ENCODE results near the gene MRPL11.
A peak's percentile ranks its signal among the peaks of the same experiment; 100 is the strongest.
"Not testable (repeated sequence)": the region's sequence is repeated elsewhere in the genome, so short reads cannot be mapped to it uniquely, and the experiment has no call there.

Gene MRPL11

DNA sequence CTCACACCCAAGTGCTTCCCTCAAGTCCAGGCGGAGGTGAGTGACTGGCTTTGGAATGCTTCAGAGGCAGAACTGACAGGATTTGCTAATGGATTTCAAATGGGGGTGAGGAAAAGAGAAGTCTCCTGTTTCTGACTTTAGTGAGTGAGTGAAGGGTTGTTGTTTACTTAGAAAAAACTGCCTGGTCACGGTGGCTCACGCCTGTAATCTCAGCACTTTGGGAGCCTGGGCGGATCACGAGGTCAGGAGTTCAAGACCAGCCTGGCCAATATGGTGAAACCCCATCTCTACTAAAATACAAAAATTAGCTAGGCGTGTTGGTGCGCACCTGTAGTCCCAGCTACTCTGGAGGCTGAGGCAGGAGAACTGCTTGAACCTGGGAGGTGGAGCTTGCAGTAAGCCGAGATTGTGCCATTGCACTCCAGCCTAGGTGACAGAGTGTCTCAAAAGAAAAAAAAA lies 6.7 kb downstream of the MRPL11 start:
- DNase-seq (ENCODE audit: low read depth in 2 of 2, low spot score in 1 of 2): not testable (repeated sequence)

DNA sequence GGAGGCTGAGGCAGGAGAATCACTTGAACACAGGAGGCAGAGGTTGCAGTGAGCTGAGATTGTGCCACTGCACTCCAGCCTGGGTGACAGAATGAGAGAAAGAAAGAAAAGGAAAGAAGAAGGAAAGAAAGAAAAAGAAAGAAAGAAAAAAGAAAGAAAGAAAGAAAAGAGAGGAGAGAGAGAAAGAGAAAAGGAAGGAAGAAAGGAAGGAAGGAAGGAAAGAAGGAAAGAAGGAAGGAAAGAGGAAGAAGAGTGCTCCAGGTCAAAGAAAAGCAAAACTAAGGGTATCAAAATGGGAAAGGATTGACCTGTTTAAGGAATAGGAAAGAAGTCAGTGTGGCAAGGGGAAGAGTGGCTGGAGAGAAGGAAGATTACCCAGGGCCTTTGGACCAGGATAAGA lies 7.4 kb downstream of the MRPL11 start:
- DNase-seq (ENCODE audit: low read depth in 2 of 2, low spot score in 1 of 2): not testable (repeated sequence)

GRCh38 chr11:66429983-66430602 lies 8.6 kb downstream of the MRPL11 start:
- DNase-seq (ENCODE audit: low read depth in 2 of 2, low spot score in 1 of 2): peak; percentile 48 to 58

GRCh38 chr11:66428933-66429332 lies 9.7 kb downstream of the MRPL11 start:
- no peak for DNase-seq (ENCODE audit: low read depth in 2 of 2, low spot score in 1 of 2)

DNA sequence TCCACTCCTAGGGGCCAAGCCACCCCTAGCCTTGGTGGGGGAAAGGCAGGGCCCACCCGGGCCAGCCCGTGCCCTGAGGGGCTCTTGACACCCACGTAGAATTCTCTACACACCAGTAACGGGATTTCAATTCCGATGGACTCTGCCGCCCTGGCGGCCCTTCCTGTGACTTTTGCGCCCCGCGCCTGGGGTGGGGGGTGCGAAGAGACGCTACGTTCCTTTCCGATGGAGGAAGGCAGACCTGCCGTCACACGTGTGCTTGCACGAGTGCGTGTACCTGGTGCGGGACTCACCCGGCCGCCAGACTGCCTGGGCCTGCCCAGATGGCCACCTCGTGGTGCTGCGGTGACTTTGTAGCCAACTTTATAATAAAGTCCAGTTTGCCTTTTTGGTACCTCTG lies 12.3 kb downstream of the MRPL11 start:
- no peak for DNase-seq (ENCODE audit: low read depth in 2 of 2, low spot score in 1 of 2)

DNA sequence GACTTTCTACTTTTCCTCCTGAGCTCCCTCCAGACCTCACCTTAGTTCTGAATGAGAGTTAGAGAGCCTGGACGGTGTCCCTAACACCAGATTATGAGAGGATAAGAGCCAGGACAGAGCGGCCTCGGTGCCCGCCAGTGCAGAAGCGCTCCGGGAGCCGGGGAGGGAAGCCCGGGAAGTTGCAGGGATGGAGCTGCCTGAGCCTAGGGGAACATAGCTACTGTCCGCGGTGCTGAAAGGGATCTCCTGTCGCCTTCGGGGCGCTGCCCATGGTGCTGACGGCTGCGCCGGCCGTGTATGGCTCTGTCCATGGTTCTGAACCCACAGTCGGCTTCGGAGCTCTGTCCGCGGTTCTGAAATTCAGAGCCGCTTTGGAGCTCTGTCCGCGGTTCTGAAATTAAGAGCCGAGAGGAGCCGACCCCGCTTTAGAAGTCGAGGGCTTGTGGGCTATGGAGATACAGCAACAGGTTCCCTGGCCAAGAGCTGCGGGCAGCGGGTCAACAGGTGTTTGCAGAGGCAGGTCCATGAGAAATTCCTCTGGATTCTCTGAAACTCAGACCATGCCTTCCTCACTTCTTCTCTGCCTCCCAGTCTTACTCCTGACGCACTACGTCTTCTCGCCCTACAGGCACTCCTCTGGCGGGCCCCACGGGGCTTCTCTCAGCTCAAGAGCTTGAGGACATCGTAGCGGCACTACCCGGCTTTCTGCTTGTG lies 17.0 kb downstream of the MRPL11 start:
- peak; percentile 75 to 81 for DNase-seq (ENCODE audit: low read depth in 2 of 2, low spot score in 1 of 2)

DNA sequence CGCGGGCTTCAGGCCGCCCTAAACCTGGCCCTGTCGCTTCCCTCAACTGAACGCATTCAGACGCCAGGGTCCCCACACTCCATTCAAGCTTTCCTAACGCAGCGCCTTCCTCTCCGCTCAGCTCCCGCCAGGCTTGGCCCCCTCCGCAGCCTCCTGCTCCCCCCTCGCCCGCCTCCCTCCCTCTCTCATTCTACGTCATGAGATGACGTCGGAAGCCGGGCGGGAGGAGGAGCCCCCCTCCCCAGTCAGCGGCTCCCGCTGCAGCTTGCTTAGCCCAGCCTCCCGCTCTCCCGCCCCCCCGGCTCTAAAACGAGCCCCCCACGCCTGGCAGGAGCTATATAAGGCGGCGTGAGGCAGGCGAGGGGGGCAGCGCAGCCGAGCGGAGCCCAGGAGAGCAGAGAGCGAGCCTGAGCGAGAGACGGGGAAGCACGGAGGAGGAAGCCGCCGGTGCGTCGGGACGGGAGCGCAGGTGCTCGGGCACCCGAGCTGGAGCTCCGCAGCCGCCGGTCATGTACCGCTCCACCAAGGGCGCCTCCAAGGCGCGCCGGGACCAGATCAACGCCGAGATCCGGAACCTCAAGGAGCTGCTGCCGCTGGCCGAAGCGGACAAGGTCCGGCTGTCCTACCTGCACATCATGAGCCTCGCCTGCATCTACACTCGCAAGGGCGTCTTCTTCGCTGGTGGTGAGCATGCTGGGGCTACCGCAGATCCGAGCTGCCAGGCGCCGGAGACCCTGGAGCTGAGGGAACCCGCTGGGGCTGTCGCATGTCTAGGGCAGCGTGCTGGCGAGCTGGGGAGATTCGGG lies 17.8 kb downstream of the MRPL11 start, which contains the start of gene NPAS4:
NPAS4 (plus strand) TSS at position 365 of the 806 bp plus-strand sequence; CDS start at position 510, 145 bp downstream.
- DNase-seq (ENCODE audit: low read depth in 2 of 2, low spot score in 1 of 2): no peak

DNA sequence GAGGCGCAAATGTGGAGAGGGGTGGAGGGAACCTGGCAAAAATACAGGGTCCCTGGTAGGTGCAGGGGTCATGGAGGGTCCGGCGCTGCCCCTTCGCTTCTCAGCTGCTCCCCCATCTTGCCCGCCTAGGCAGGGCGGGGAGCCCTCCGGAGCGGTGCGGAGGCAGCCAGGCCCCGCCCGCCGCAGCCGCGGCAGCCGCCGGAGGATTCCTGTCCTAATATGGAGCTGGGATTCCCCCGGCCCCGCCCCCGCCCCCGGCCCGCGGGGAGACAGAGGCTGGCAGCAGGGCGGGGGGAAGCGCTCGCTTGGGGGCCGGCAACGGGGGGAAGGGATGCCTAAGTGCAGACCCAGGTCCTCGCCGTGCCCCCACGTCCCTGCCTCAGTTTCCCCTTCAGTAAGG lies 18.8 kb downstream of the MRPL11 start:
- no peak for DNase-seq (ENCODE audit: low read depth in 2 of 2, low spot score in 1 of 2)

GRCh38 chr11:66418986-66419308 lies 19.7 kb downstream of the MRPL11 start:
- DNase-seq (ENCODE audit: low read depth in 2 of 2, low spot score in 1 of 2): no peak

DNA sequence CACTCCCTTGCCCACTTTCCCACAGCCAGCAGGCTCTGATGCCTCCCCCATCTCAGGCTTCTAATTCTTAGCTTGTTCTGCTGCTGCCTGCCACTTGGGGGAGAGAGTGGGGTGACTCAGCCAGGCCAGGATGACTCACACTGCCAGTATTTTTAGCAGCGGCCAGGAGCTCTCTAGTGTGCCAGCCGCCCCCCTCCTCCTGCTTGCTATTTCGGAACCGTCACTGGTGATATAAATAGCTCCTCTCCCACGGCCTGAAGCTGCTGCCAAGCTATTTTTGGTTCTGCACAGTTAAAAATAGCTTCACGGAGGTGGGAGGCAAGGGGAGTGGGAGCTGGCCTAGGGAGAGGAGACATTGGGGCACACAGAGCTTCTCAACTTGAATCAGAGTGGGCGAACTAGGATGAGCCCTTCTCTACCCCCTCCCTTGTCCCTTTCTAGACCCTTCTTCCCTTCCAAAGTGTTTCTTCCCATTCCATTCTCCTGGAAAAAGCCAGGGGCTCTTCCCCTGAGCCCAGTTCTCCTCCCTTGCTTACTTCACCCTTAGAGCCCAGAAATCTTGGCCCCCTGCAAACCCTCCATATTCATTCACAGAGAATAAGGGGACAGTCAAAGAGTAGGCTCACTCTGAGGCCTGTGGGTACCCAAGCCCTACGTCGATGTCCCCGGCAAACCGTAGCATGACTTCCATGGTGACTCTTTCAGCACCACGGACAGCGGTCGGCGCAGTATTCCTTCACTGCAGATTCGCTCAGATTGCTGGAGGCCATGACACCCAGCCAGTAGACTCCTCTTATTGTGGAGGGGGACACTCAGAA lies 20.3 kb downstream of the MRPL11 start:
- peak in 1 of 2 donors; percentile 17 for DNase-seq (ENCODE audit: low read depth in 2 of 2, low spot score in 1 of 2)

GRCh38 chr11:66417000-66417399 lies 21.6 kb downstream of the MRPL11 start:
- DNase-seq (ENCODE audit: low read depth in 2 of 2, low spot score in 1 of 2): no peak

- DNase-seq (ENCODE audit: low read depth in 2 of 2, low spot score in 1 of 2): no peak
These were observed 23.2 kb downstream of the MRPL11 start for GRCh38 chr11:66415423-66415822.

GRCh38 chr11:66414120-66414934 lies 24.3 kb downstream of the MRPL11 start:
- DNase-seq (ENCODE audit: low read depth in 2 of 2, low spot score in 1 of 2): no peak

DNA sequence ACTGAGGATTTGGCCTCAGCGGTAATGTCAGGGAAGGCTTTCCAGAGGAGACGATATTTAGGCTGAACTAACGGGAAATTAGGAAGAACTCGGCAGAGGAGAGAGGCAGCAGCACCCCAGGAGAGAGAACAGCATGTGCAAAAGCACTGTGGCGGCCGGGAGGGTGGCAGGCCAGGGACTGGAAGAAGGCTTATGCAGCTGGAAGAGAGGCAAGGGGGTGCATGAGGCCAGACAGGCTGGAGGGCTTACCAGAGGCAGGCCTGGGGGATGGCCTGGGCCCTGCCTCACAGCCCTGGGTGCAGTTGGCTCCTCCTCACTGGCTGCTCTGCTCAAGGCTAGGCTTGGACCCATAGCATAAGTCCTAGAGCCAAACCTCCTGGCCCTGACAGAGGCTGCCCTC lies 25.5 kb downstream of the MRPL11 start:
- no peak for DNase-seq (ENCODE audit: low read depth in 2 of 2, low spot score in 1 of 2)

DNA sequence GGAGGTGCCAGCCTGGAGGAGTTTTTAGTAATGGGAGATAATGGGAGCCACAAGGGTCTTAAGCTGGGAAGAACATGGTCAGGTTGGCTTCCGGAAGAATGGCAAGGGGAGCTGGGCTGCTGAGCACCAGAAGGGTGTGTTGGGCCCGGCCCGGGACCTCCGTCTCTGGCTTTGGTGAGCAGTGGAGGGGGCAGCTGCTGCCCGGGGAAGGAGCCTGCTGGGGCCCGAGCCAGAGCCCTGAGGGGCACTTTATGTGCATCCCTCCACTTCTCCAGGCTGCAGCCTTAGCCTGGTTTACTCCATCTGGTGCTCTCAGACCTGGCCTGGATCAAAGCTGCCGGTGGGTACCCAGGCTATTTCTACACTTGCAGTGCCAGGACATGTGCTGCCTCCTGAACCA lies 26.5 kb downstream of the MRPL11 start:
- no peak for DNase-seq (ENCODE audit: low read depth in 2 of 2, low spot score in 1 of 2)

DNA sequence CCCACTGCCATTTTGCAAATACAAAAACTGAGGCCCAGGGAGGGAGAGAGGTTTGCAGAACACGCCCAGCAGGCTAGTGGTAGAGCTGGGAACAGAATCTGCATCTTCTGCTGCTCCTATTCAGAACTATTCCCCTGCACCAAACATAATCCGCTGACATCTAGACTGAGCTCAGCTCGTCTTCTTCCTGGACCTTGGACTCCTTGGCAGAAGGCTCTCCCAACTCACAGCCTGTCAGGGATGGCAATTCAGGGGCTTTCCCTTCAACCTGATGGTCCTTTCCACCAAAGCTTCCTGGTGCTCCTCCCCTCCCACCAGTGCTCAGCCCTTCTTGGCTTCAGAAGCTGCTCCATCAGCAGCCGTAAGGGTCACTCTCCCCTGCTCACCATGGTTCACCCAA lies 27.3 kb downstream of the MRPL11 start:
- DNase-seq (ENCODE audit: low read depth in 2 of 2, low spot score in 1 of 2): no peak

- DNase-seq (ENCODE audit: low read depth in 2 of 2, low spot score in 1 of 2): no peak
These were observed 28.5 kb downstream of the MRPL11 start for GRCh38 chr11:66410191-66410590.

- no peak for DNase-seq (ENCODE audit: low read depth in 2 of 2, low spot score in 1 of 2)
These were observed 29.4 kb downstream of the MRPL11 start for GRCh38 chr11:66409226-66409625.

DNA sequence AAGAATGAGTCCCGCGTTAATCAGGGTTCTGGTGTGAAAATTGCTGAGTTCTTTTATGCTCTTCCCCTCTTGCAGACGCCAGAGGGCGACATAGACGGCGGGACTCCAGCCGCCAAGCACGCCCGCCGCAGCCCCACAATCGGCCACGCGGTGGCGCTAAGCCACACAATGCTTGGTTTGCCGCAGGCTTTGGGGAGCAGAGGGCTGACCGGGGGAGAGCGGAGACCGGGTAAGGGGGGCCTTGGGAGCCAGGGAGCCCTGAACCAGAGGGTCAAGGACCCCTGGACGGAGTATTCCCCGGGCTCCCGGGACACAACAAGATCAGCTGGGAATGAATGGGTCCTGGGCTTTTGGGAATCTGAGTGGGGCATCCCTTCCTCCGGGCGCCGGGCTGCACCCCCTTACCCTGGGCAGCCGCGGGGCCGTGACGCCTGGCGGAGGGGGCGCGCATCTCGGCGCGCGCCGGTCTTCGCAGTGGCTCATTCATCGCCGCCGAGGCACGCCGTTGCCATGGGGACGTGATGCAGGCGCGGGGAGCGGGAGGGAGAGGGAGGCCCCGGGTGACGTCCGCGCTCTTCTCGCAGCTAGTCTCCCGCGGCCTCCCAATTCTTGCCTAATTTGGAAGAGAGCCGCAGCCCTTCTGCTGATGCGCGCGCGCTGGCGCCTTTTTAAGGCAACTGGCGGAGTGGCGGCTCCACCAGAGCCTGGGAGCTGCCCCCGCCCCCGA lies 30.0 kb downstream of the MRPL11 start:
- peak; percentile 80 to 88 for DNase-seq (ENCODE audit: low read depth in 2 of 2, low spot score in 1 of 2)

DNA sequence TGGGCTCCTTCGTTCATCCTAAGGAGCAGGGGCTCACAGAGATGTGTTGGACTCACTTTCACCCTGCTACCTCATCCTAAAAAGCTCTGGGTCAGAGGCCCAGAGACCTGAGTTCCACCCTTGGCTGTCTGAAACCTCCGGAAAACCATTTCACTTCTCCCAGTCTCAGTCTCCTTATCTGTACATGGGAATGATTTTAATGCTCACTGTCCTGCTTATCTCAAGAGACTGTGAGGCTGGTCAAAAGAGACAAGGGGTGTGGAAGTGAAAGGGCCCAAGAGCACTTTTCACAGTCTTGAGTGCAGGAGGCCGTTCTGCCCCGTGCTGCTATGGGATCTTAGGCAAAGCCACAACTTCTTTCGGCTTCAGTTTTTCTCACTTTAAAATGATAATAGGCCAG lies 31.0 kb downstream of the MRPL11 start:
- no peak for DNase-seq (ENCODE audit: low read depth in 2 of 2, low spot score in 1 of 2)
